SK-N-MC (cell line): ENCODE measurements around the gene AVPR2.

ENCODE experiments used
- EZH2 ChIP-seq: fragments of 200-600 bp; sonication (generic); IDR thresholded peaks from one replicate; pipeline ENCODE4 v1.6.1; 2017; ENCODE audit warnings: antibody characterized with exemption
- POLR2AphosphoS5 ChIP-seq: IDR thresholded peaks from 2 replicates; pipeline ENCODE4 v1.6.1; 2012; ENCODE audit warnings: mild to moderate bottlenecking, low read depth, low read length, borderline replicate concordance

GRCh38 chrX:153927672-153927921, 23.1 kb downstream of the AVPR2 start:
- TF ChIP-seq POLR2AphosphoS5 (no peak), EZH2 (no peak)
